Activated T-helper 1 cell treated with anti-CD3 and anti-CD28 coated beads, Interleukin-2, amount 50 U/mL, for 16 hours (primary cell): ENCODE measurements around the gene NAT16.
"Not testable (repeated sequence)": the region's sequence is repeated elsewhere in the genome, so short reads cannot be mapped to it uniquely, and the experiment has no call there.

ENCODE experiments used
- DNase-seq, 2 donors: peaks; one replicate each; pipeline ENCODE4 v3.0.0-alpha.2; 2020; ENCODE audit warnings: low read depth in 1 of 2, low spot score in 1 of 2

NAT16 gene

GRCh38 chr7:101128040-101128834 lies 51.9 kb downstream of the NAT16 start:
- DNase-seq: no peak

- DNase-seq: no peak
Measured at GRCh38 chr7:101127460-101128039, 52.5 kb downstream of the NAT16 start.

- DNase-seq: peak in 1 of 2 donors; percentile 19
Measured at GRCh38 chr7:101126651-101127459, 53.2 kb downstream of the NAT16 start, which contains the start of gene SERPINE1. Gene SERPINE1 (plus strand): TSS chr7:101127104. CDS start chr7:101128394, 1,290 bp downstream.

- no peak for DNase-seq
Measured at GRCh38 chr7:101125989-101126650, 54.0 kb downstream of the NAT16 start.

- DNase-seq: no peak
Measured at GRCh38 chr7:101124376-101125056, 55.6 kb downstream of the NAT16 start.

GRCh38 chr7:101123703-101124068 lies 56.4 kb downstream of the NAT16 start:
- DNase-seq: no peak

- no peak for DNase-seq
Measured at GRCh38 chr7:101122933-101123702, 57.0 kb downstream of the NAT16 start.

GRCh38 chr7:101121991-101122932 lies 57.8 kb downstream of the NAT16 start:
- no peak for DNase-seq

GRCh38 chr7:101121631-101121990 lies 58.5 kb downstream of the NAT16 start:
- DNase-seq: not testable (repeated sequence)
